WTC11 (cell line): ENCODE measurements around the gene ADCY2. TPM values are rescaled to one million over a fixed set of nuclear protein-coding genes. Genes with fewer than 3 reads are reported as not detected.
A peak's percentile ranks its signal among the peaks of the same experiment; 100 is the strongest.

Source experiments
- ATAC-seq: fragments of 200-7000 bp; cut with Tn5 transposase; 2 replicates; pipeline ENCODE4 v1.10.0; 2021; ENCODE audit warnings: mild to moderate bottlenecking, moderate library complexity
- CTCF ChIA-PET: fragments of 300-600 bp; sonication (Branson Sonifier 250); formaldehyde crosslinking; loops from one replicate; lab custom pipeline; 2021; ENCODE audit warnings: antibody characterized with exemption; lab: Charles Lee
- POLR2A ChIA-PET: fragments of 350-600 bp; sonication (Branson Sonifier 250); formaldehyde crosslinking; loops from one replicate; lab custom pipeline; 2021; ENCODE audit warnings: antibody characterized with exemption; lab: Charles Lee
- DNase-seq: peaks from one replicate; pipeline ENCODE4 v3.0.0; 2021; ENCODE audit warnings: low spot score
- H3K27ac Mint-ChIP-seq: 2 replicates; pipeline ENCODE4 v1.8.0; 2021; ENCODE audit warnings: mixed read lengths
- H3K27me3 Mint-ChIP-seq: 2 replicates; pipeline ENCODE4 v1.8.0; 2021; ENCODE audit warnings: low read depth, mild to moderate bottlenecking, moderate library complexity, mixed read lengths
- H3K36me3 Mint-ChIP-seq: 2 replicates; pipeline ENCODE4 v1.8.0; 2021; ENCODE audit warnings: mixed read lengths
- H3K4me1 Mint-ChIP-seq: 2 replicates; pipeline ENCODE4 v1.8.0; 2022; ENCODE audit warnings: mixed read lengths
- H3K4me3 Mint-ChIP-seq: 2 replicates; pipeline ENCODE4 v1.8.0; 2021; ENCODE audit warnings: mild to moderate bottlenecking, moderate library complexity, mixed read lengths
- H3K9me3 Mint-ChIP-seq: 2 replicates; pipeline ENCODE4 v1.8.0; 2021; ENCODE audit warnings: mixed read lengths
- AFF4 ChIP-seq: sonication (generic); formaldehyde crosslinking; IDR thresholded peaks from 2 replicates; pipeline ENCODE4 v1.8.1; 2023; ENCODE audit warnings: mild to moderate bottlenecking, missing genetic modification reagents, borderline replicate concordance
- AR ChIP-seq: fragments of 250-450 bp; sonication (Bioruptor Pico); IDR thresholded peaks from 2 replicates; pipeline ENCODE4 v1.9.0; 2021; ENCODE audit warnings: mild to moderate bottlenecking
- ATF3 ChIP-seq: sonication (generic); formaldehyde crosslinking; conservative IDR thresholded peaks from 2 replicates; pipeline ENCODE4 v1.8.1; 2022; ENCODE audit warnings: mild to moderate bottlenecking, missing genetic modification reagents
- CREM ChIP-seq: sonication (generic); formaldehyde crosslinking; IDR thresholded peaks from 2 replicates; pipeline ENCODE4 v1.8.1; 2022; ENCODE audit warnings: mild to moderate bottlenecking, missing genetic modification reagents, moderate library complexity
- E2F4 ChIP-seq: sonication (generic); formaldehyde crosslinking; IDR thresholded peaks from 2 replicates; pipeline ENCODE4 v1.8.1; 2022; ENCODE audit warnings: low read depth, mild to moderate bottlenecking, moderate library complexity, missing genetic modification reagents, borderline replicate concordance
- FOXJ3 ChIP-seq: sonication (generic); formaldehyde crosslinking; IDR thresholded peaks from 2 replicates; pipeline ENCODE4 v1.9.0; 2021; ENCODE audit warnings: missing genetic modification reagents, mild to moderate bottlenecking, borderline replicate concordance
- FOXK1 ChIP-seq: sonication (generic); formaldehyde crosslinking; IDR thresholded peaks from 2 replicates; pipeline ENCODE4 v1.8.0; 2022; ENCODE audit warnings: mild to moderate bottlenecking, moderate library complexity, missing genetic modification reagents
- GABPB1 ChIP-seq: sonication (generic); formaldehyde crosslinking; IDR thresholded peaks from 2 replicates; pipeline ENCODE4 v1.8.1; 2023; ENCODE audit warnings: mild to moderate bottlenecking, missing genetic modification reagents
- IRF1 ChIP-seq: sonication (generic); formaldehyde crosslinking; IDR thresholded peaks from 2 replicates; pipeline ENCODE4 v1.8.0; 2023; ENCODE audit warnings: missing genetic modification reagents
- MXD4 ChIP-seq: fragments of 250-450 bp; sonication (Bioruptor Pico); IDR thresholded peaks from 2 replicates; pipeline ENCODE4 v1.8.0; 2021; ENCODE audit warnings: mild to moderate bottlenecking, moderate library complexity, borderline replicate concordance
- NFE2L1 ChIP-seq: sonication (generic); formaldehyde crosslinking; IDR thresholded peaks from 2 replicates; pipeline ENCODE4 v1.8.1; 2023; ENCODE audit warnings: missing genetic modification reagents
- NR3C1 ChIP-seq: sonication (generic); formaldehyde crosslinking; conservative IDR thresholded peaks from 2 replicates; pipeline ENCODE4 v1.8.1; 2023; ENCODE audit warnings: low read depth, mild to moderate bottlenecking, missing genetic modification reagents
- TEAD1 ChIP-seq: sonication (generic); formaldehyde crosslinking; IDR thresholded peaks from 2 replicates; pipeline ENCODE4 v1.8.0; 2022; ENCODE audit warnings: mild to moderate bottlenecking, missing genetic modification reagents
- ZBTB21 ChIP-seq: sonication (generic); formaldehyde crosslinking; IDR thresholded peaks from 2 replicates; pipeline ENCODE4 v1.8.1; 2023; ENCODE audit warnings: mild to moderate bottlenecking, missing genetic modification reagents, borderline replicate concordance
- ZNF121 ChIP-seq: sonication (generic); formaldehyde crosslinking; IDR thresholded peaks from 2 replicates; pipeline ENCODE4 v1.8.0; 2023; ENCODE audit warnings: missing genetic modification reagents
- ZNF138 ChIP-seq: sonication (generic); formaldehyde crosslinking; conservative IDR thresholded peaks from 2 replicates; pipeline ENCODE4 v1.8.1; 2022; ENCODE audit warnings: mild to moderate bottlenecking, moderate library complexity, missing genetic modification reagents
- ZNF219 ChIP-seq: sonication (generic); formaldehyde crosslinking; IDR thresholded peaks from 2 replicates; pipeline ENCODE4 v1.8.0; 2023; ENCODE audit warnings: missing genetic modification reagents, mild to moderate bottlenecking, borderline replicate concordance
- ZNF317 ChIP-seq: sonication (generic); formaldehyde crosslinking; IDR thresholded peaks from 2 replicates; pipeline ENCODE4 v1.8.1; 2023; ENCODE audit warnings: low read depth, mild to moderate bottlenecking, moderate library complexity, missing genetic modification reagents, borderline replicate concordance
- ZNF396 ChIP-seq: fragments of 250-450 bp; sonication (Bioruptor Pico); IDR thresholded peaks from 2 replicates; pipeline ENCODE4 v1.8.0; 2021; ENCODE audit warnings: mild to moderate bottlenecking, moderate library complexity, borderline replicate concordance
- ZNF423 ChIP-seq: fragments of 250-450 bp; sonication (Bioruptor Pico); IDR thresholded peaks from 2 replicates; pipeline ENCODE4 v2.1.2; 2022; ENCODE audit warnings: mild to moderate bottlenecking, moderate library complexity
- total RNA-seq: library from RNA; stranded (reverse); gene quantifications from 3 replicates; pipeline ENCODE4 v1.2.3, GENCODE V29; 2021
- TF ChIP-seq, protein P1 (sequence below): fragments of 200-600 bp; IDR thresholded peaks from 2 replicates; pipeline ENCODE4 v1.8.0; 2022; ENCODE audit warnings: antibody characterized with exemption
- TF ChIP-seq, protein P2 (sequence below): sonication (generic); formaldehyde crosslinking; IDR thresholded peaks from 2 replicates; pipeline ENCODE4 v1.8.0; 2023; ENCODE audit warnings: missing genetic modification reagents, mild to moderate bottlenecking, borderline replicate concordance

Gene ADCY2
- total RNA-seq, 1 experiment from 2014 or later, result 142 TPM

- TF ChIP-seq IRF1 (CRISPR knock-in tag) (no peak), ZNF423 (no peak), ZNF219 (CRISPR knock-in tag) (no peak), AR (CRISPR knock-in tag) (no peak), ZNF121 (CRISPR knock-in tag) (no peak), ZBTB21 (CRISPR knock-in tag) (no peak), AFF4 (CRISPR knock-in tag) (no peak), MXD4 (no peak), ZNF138 (CRISPR knock-in tag) (no peak), E2F4 (CRISPR knock-in tag) (no peak), ATF3 (no peak), CREM (CRISPR knock-in tag) (no peak)
Observed at GRCh38 chr5:7445068-7445467, 49.1 kb downstream of the ADCY2 start (continued).

DNA sequence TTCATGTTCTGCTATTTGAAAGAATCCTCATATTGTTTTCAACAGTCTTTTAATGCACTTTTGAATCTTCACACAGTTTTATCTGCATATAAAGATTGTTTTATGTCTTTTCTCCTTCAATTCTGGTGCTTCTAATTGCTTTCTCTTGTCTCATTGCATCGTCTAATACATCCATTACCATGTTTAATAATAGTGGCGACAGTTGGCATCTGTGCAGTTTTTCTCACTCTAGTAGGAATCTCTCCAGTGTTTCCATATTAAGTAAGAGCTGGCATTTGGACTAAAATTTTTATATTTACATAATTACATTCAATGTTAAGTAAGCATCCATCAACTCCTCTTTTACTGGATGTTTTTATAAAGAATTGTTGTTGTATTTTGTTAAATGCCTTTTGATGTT lies 49.9 kb downstream of the ADCY2 start:
- H3K36me3 Mint-ChIP-seq, result peaks cover 48% of the 10 kb centered on the region
- ATAC-seq, result no peak
- DNase-seq, result no peak
- ChIA-PET CTCF (no interaction called here), POLR2A (no interaction called here)
- H3K4me1 Mint-ChIP-seq, result peaks cover 36% of the 10 kb centered on the region
- H3K27me3 Mint-ChIP-seq, result no peaks in the 10 kb centered on the region
- peak overlapping the region; percentile 38; the same call in 1 of the 2 replicates for H3K27ac Mint-ChIP-seq
- H3K9me3 Mint-ChIP-seq, result peaks cover 8% of the 10 kb centered on the region
- no peak overlapping the region for H3K4me3 Mint-ChIP-seq
- no peak for TF ChIP-seq FOXK1 (CRISPR knock-in tag)
- TF ChIP-seq GABPB1, result no peak
- TF ChIP-seq TEAD1 (CRISPR knock-in tag), result no peak
- TF ChIP-seq FOXJ3 (CRISPR knock-in tag), result no peak
- TF ChIP-seq NR3C1, result no peak
- TF ChIP-seq ZNF396 (CRISPR knock-in tag), result no peak
- no peak for TF ChIP-seq ZNF317
- TF ChIP-seq, protein P1, sequence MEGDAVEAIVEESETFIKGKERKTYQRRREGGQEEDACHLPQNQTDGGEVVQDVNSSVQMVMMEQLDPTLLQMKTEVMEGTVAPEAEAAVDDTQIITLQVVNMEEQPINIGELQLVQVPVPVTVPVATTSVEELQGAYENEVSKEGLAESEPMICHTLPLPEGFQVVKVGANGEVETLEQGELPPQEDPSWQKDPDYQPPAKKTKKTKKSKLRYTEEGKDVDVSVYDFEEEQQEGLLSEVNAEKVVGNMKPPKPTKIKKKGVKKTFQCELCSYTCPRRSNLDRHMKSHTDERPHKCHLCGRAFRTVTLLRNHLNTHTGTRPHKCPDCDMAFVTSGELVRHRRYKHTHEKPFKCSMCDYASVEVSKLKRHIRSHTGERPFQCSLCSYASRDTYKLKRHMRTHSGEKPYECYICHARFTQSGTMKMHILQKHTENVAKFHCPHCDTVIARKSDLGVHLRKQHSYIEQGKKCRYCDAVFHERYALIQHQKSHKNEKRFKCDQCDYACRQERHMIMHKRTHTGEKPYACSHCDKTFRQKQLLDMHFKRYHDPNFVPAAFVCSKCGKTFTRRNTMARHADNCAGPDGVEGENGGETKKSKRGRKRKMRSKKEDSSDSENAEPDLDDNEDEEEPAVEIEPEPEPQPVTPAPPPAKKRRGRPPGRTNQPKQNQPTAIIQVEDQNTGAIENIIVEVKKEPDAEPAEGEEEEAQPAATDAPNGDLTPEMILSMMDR, result no peak
- no peak for TF ChIP-seq NFE2L1
- TF ChIP-seq, protein P2, sequence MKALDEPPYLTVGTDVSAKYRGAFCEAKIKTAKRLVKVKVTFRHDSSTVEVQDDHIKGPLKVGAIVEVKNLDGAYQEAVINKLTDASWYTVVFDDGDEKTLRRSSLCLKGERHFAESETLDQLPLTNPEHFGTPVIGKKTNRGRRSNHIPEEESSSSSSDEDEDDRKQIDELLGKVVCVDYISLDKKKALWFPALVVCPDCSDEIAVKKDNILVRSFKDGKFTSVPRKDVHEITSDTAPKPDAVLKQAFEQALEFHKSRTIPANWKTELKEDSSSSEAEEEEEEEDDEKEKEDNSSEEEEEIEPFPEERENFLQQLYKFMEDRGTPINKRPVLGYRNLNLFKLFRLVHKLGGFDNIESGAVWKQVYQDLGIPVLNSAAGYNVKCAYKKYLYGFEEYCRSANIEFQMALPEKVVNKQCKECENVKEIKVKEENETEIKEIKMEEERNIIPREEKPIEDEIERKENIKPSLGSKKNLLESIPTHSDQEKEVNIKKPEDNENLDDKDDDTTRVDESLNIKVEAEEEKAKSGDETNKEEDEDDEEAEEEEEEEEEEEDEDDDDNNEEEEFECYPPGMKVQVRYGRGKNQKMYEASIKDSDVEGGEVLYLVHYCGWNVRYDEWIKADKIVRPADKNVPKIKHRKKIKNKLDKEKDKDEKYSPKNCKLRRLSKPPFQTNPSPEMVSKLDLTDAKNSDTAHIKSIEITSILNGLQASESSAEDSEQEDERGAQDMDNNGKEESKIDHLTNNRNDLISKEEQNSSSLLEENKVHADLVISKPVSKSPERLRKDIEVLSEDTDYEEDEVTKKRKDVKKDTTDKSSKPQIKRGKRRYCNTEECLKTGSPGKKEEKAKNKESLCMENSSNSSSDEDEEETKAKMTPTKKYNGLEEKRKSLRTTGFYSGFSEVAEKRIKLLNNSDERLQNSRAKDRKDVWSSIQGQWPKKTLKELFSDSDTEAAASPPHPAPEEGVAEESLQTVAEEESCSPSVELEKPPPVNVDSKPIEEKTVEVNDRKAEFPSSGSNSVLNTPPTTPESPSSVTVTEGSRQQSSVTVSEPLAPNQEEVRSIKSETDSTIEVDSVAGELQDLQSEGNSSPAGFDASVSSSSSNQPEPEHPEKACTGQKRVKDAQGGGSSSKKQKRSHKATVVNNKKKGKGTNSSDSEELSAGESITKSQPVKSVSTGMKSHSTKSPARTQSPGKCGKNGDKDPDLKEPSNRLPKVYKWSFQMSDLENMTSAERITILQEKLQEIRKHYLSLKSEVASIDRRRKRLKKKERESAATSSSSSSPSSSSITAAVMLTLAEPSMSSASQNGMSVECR (CRISPR knock-in tag), result no peak
